ENCODE results near the gene LCE1F. TPM values are rescaled to one million over a fixed set of nuclear protein-coding genes. Genes with fewer than 3 reads are reported as not detected.

LCE1F gene
- polyA plus RNA-seq, 1 experiment, result not detected

DNA sequence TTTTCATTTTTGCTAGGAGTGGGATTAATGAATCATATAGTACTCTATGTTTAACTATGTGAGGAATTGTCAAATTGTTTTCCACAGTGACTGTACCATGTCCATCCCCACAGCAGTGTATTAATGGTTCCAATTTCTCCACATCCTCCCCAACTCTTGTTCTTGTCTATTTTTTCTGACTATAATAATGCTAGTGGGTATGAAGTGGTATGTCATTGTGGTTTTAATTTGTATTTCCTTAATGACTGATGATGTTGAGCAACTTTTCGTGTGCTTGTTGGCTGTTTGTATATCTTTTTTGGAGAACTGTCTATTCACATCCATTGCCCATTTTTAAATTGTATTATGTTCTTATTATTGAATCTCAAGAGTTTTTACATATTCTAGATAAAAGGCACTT is 27.1 kb upstream of the LCE1F start:
- Histone ChIP-seq H3K9me3 (ENCODE audit: control insufficient read depth, insufficient read depth, low read length) (peaks cover 6% of the 10 kb centered on the region), H3K27ac (ENCODE audit: low read depth, low read length) (no peak overlapping the region), H3K4me3 (ENCODE audit: low read depth, low read length) (no peak overlapping the region), H3K27me3 (ENCODE audit: control insufficient read depth, insufficient read depth, low read length) (no peaks in the 10 kb centered on the region)
- CTCF ChIA-PET, result no interaction called here
- POLR2A ChIA-PET, result no interaction called here
- no peak for DNase-seq (ENCODE audit: low read depth, low spot score)
- TF ChIP-seq, protein P1, sequence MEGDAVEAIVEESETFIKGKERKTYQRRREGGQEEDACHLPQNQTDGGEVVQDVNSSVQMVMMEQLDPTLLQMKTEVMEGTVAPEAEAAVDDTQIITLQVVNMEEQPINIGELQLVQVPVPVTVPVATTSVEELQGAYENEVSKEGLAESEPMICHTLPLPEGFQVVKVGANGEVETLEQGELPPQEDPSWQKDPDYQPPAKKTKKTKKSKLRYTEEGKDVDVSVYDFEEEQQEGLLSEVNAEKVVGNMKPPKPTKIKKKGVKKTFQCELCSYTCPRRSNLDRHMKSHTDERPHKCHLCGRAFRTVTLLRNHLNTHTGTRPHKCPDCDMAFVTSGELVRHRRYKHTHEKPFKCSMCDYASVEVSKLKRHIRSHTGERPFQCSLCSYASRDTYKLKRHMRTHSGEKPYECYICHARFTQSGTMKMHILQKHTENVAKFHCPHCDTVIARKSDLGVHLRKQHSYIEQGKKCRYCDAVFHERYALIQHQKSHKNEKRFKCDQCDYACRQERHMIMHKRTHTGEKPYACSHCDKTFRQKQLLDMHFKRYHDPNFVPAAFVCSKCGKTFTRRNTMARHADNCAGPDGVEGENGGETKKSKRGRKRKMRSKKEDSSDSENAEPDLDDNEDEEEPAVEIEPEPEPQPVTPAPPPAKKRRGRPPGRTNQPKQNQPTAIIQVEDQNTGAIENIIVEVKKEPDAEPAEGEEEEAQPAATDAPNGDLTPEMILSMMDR (IDR thresholded peaks at IDR 0.05; ENCODE audit: low read depth, low read length), result no peak

DNA sequence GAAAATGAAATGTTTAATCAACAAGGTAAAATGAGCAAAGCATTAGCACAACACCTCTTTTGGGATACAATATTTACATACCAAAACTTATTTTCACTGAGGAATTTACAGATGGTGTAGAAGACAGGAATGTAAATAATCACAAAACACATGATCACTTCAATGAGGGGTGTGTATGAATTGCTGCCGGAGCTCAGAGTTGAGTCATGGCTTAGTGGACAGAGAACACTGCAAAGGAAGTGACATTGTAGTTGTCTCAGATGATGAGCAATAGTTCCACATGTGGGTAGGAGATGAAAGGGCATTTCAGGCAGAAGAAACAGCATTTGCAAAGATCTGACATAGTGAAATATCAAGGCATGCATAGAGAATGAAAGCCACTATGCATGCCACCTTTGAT is 22.7 kb upstream of the LCE1F start:
- POLR2A ChIA-PET, result no interaction called here
- H3K27ac ChIP-seq (ENCODE audit: low read depth, low read length), result no peak overlapping the region
- CTCF ChIA-PET, result no interaction called here
- DNase-seq (ENCODE audit: low read depth, low spot score), result no peak
- no peaks in the 10 kb centered on the region for H3K27me3 ChIP-seq (ENCODE audit: control insufficient read depth, insufficient read depth, low read length)
- H3K4me3 ChIP-seq (ENCODE audit: low read depth, low read length), result no peak overlapping the region
- no peaks in the 10 kb centered on the region; the same call in 1 of the 2 replicates for H3K9me3 ChIP-seq (ENCODE audit: control insufficient read depth, insufficient read depth, low read length)
- TF ChIP-seq, protein P1 (IDR thresholded peaks at IDR 0.05; ENCODE audit: low read depth, low read length), result no peak

DNA sequence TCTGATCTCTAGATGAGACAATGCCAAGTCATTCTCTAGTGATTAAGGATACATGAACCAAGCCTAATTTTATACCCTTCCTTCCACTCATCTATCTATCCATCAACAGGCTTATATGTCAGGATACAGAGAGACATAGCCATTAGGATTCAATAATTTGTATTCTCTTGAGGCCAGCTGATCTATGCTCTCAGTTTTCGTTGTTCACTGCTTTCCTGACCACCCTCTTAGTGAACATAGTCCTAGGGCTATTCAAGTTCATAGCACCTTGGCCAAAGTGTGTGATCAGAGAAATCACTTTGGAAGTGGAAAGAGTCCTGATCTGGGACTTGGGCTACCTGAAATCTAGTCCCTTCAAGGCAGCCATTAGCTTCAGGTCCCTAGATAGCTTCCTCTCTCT is 21.4 kb upstream of the LCE1F start:
- H3K27ac ChIP-seq (ENCODE audit: low read depth, low read length), result no peak overlapping the region

DNA sequence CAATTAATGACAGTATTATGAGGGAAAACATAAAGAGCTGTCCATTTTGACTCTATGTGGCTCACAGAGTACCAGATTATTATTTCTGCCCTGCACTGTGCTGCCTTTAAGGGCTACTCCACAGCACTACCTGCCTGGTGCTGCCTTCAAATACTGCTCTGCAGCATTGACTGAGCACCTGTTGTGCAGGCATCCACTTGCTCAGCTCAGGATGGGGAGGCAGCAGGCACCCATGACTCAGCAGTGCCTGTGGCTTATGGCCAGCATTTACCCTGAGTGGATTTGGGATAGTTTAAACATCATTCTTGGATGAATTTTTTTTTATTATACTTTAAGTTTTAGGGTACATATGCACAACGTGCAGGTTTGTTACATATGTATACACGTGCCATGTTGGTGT is 18.1 kb upstream of the LCE1F start:
- ChIA-PET CTCF (no interaction called here), POLR2A (no interaction called here)
- TF ChIP-seq, protein P1 (IDR thresholded peaks at IDR 0.05; ENCODE audit: low read depth, low read length), result no peak

More for the DNA sequence above, 21.4 kb upstream of the LCE1F start:
- Histone ChIP-seq H3K27me3 (ENCODE audit: control insufficient read depth, insufficient read depth, low read length) (no peaks in the 10 kb centered on the region), H3K9me3 (ENCODE audit: control insufficient read depth, insufficient read depth, low read length) (peaks cover 5% of the 10 kb centered on the region), H3K4me3 (ENCODE audit: low read depth, low read length) (no peak overlapping the region)
- ChIA-PET CTCF (no interaction called here), POLR2A (no interaction called here)
- DNase-seq (ENCODE audit: low read depth, low spot score), result no peak
- TF ChIP-seq, protein P1 (IDR thresholded peaks at IDR 0.05; ENCODE audit: low read depth, low read length), result no peak

DNA sequence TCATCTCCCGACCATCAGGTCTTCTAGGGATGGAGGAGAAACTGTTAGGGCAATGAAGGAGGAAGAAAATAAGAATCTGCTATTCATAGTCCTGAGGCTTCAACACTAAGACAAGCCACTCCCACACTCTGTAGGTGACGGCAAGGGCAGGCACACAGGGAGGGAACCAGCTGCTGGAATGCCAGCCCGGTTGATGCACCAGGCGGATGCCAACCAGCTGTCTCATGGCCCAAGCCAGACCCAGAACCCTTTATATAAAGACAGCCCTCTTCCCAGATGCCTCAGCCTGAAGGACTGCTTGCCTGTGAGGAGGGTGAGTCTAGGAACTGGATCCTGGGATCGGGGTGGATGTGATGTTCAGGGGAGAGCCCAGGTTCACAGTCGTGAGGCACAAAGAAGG is 17.2 kb upstream of the LCE1F start, which contains the start of gene KPRP:
Gene KPRP (plus strand): TSS at position 279 of the 400 bp plus-strand sequence. CDS start 1,564 bp downstream, outside the sequence.
- POLR2A ChIA-PET, result no interaction called here
- CTCF ChIA-PET, result no interaction called here
- TF ChIP-seq, protein P1 (IDR thresholded peaks at IDR 0.05; ENCODE audit: low read depth, low read length), result no peak
- no peak within 1 kb of the TSS for H3K27ac ChIP-seq (ENCODE audit: low read depth, low read length)
- DNase-seq (ENCODE audit: low read depth, low spot score), result no peak
- no peak within 1 kb of the TSS for H3K4me3 ChIP-seq (ENCODE audit: low read depth, low read length)
- peaks cover 27% of the 10 kb centered on the region for H3K9me3 ChIP-seq (ENCODE audit: control insufficient read depth, insufficient read depth, low read length)
- H3K27me3 ChIP-seq (ENCODE audit: control insufficient read depth, insufficient read depth, low read length), result no peaks in the 10 kb centered on the region

More for the DNA sequence above, 18.1 kb upstream of the LCE1F start:
- peaks cover 27% of the 10 kb centered on the region for H3K9me3 ChIP-seq (ENCODE audit: control insufficient read depth, insufficient read depth, low read length)
- H3K27me3 ChIP-seq (ENCODE audit: control insufficient read depth, insufficient read depth, low read length), result no peaks in the 10 kb centered on the region
- no peak for DNase-seq (ENCODE audit: low read depth, low spot score)
- no peak overlapping the region for H3K4me3 ChIP-seq (ENCODE audit: low read depth, low read length)
- H3K27ac ChIP-seq (ENCODE audit: low read depth, low read length), result no peak overlapping the region

Measured in AG04450 (cell line).